Vagina (tissue), 2 donors: ENCODE results near the gene ACOXL. TPM values are rescaled to one million over a fixed set of nuclear protein-coding genes. Genes with fewer than 3 reads are reported as not detected.

ENCODE experiments used
- DNase-seq, 2 donors: peaks; one replicate each; pipeline ENCODE4 v3.0.0-alpha.2; 2017; ENCODE audit errors: extremely low spot score in 2 of 2
- H3K27ac ChIP-seq: fragments of 200-600 bp; sonication (generic); one replicate; pipeline ENCODE4 v1.5.1; 2019
- H3K27me3 ChIP-seq: fragments of 200-600 bp; sonication (generic); one replicate; pipeline ENCODE4 v1.5.1; 2019
- H3K36me3 ChIP-seq, 2 donors: fragments of 200-600 bp; sonication (generic); one replicate each; pipeline ENCODE4 v1.5.1; 2017 to 2019
- H3K4me1 ChIP-seq: fragments of 200-600 bp; sonication (generic); one replicate; pipeline ENCODE4 v1.5.1; 2019
- H3K4me3 ChIP-seq, 2 donors: fragments of 200-600 bp; sonication (generic); 1 replicate in 1 of 2; 2 replicates in 1 of 2; pipeline ENCODE4 v1.5.1; 2016 to 2019
- H3K9me3 ChIP-seq: fragments of 200-600 bp; sonication (generic); one replicate; pipeline ENCODE4 v1.5.1; 2019
- POLR2A ChIP-seq, 2 donors: fragments of 450-650 bp; IDR thresholded peaks; one replicate each; pipeline ENCODE4 v1.6.1; 2017; ENCODE audit warnings: antibody characterized with exemption in 2 of 2, mild to moderate bottlenecking in 2 of 2, moderate library complexity in 2 of 2
- POLR2AphosphoS5 ChIP-seq, 2 donors: sonication (generic); formaldehyde crosslinking; IDR thresholded peaks; one replicate each; pipeline ENCODE4 v1.9.0; 2017; ENCODE audit warnings: antibody characterized with exemption in 2 of 2, mild to moderate bottlenecking in 2 of 2, low read depth in 1 of 2; ENCODE audit not compliant: insufficient read depth in 1 of 2
- intact Hi-C: fragments of 100-400 bp; cut with DNase I; formaldehyde crosslinking; loops from one replicate; pipeline ENCODE4 v1.15.1; 2023
- total RNA-seq: library from RNA; depleted of rRNA; stranded (reverse); fragments of >200 nt; gene quantifications from one replicate; pipeline ENCODE4 v1.2.3, GENCODE V29; 2016
- TF ChIP-seq, protein P1 (sequence below), 3 experiments: fragments of 450-650 bp in 2 of 3; fragments of 200-600 bp in 1 of 3; sonication (generic) in 1 of 3; IDR thresholded peaks; one replicate each; pipeline ENCODE4 v1.5.1; 2017 to 2019; ENCODE audit warnings: antibody characterized with exemption in 3 of 3, mild to moderate bottlenecking in 2 of 3, moderate library complexity in 2 of 3

ACOXL gene
- total RNA-seq, 1 donor from 2014 or later: not detected

DNA sequence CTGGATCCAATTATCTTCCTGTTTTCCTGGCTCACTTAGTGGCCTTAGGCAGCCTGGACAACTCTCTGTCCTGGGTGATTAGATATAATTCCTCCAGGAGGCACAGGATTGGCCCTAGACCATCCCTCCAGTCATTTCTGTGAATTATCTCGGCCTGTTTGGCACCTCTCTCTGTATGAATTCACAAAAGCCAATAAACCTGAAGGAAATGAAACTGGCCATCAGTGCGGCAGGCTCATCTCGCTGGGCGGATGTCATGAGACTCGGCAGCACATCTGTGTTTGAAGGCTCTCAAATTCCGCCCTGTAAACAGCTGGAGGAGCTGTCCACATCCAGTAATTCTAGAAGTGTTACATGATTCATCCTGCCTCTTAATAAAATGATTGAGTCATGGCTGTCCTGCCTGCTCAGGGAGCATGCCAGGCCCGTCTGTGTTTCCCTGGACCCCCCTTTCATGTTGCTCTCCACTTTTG, 38.6 kb downstream of the ACOXL start:
- H3K4me3 ChIP-seq: peak overlapping the region; percentile 13 to 28
- DNase-seq: no peak
- H3K27me3 ChIP-seq: no peaks in the 10 kb centered on the region
- H3K27ac ChIP-seq: no peak overlapping the region
- H3K9me3 ChIP-seq: no peaks in the 10 kb centered on the region
- H3K36me3 ChIP-seq: no peaks in the 10 kb centered on the region
- H3K4me1 ChIP-seq: peaks cover 14% of the 10 kb centered on the region
- TF ChIP-seq, protein P1, sequence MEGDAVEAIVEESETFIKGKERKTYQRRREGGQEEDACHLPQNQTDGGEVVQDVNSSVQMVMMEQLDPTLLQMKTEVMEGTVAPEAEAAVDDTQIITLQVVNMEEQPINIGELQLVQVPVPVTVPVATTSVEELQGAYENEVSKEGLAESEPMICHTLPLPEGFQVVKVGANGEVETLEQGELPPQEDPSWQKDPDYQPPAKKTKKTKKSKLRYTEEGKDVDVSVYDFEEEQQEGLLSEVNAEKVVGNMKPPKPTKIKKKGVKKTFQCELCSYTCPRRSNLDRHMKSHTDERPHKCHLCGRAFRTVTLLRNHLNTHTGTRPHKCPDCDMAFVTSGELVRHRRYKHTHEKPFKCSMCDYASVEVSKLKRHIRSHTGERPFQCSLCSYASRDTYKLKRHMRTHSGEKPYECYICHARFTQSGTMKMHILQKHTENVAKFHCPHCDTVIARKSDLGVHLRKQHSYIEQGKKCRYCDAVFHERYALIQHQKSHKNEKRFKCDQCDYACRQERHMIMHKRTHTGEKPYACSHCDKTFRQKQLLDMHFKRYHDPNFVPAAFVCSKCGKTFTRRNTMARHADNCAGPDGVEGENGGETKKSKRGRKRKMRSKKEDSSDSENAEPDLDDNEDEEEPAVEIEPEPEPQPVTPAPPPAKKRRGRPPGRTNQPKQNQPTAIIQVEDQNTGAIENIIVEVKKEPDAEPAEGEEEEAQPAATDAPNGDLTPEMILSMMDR (IDR thresholded peaks at IDR 0.05): no peak
- TF ChIP-seq POLR2AphosphoS5 (IDR thresholded peaks at IDR 0.05; ENCODE audit: insufficient read depth in 1 of 2, low read depth in 1 of 2): no peak
- intact Hi-C loops: no loop called here

DNA sequence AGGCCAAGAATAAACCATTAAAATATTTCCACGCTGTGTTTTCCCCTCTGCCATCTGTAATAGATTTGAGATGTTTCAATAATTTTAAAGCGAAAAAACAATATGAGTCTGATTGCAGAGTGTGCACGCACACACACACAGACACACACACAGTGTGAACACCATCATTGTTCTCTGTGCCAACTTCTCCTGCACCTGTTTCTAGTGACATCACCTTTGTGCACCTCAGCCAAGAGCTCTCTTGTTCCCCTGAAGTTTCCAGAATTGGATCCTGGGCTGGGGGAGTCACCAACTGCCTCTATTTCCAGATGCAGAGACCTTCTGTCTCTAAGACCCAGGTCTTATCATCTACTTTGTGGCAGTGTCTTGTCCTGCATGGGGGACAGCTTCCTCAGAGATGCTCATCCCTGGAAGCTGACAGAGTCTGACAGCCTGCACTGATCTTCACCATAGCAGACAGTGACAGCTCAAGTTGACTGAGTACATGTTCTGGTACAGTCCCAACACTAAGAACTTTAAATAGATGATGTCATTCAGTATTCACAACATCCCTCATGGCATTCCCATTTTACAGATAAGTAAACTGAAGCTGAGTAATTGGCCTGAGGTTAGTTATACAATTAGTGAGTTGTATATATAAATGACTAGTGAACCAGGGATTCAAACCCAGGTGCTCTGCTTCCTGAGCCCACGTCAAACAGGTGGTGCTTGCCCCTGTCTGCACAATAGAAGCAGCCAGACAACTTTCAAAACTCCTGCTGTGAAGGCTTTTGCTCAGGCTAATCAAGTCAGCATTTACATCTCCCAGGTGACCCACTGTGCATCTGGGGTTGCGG, 39.4 kb downstream of the ACOXL start:
- Histone ChIP-seq H3K27ac (no peak overlapping the region), H3K4me3 (no peak overlapping the region), H3K9me3 (no peaks in the 10 kb centered on the region), H3K36me3 (no peaks in the 10 kb centered on the region), H3K27me3 (no peaks in the 10 kb centered on the region), H3K4me1 (peaks cover 14% of the 10 kb centered on the region)
- TF ChIP-seq POLR2A (IDR thresholded peaks at IDR 0.05) (no peak), POLR2AphosphoS5 (IDR thresholded peaks at IDR 0.05; ENCODE audit: insufficient read depth in 1 of 2, low read depth in 1 of 2) (no peak)
- TF ChIP-seq, protein P1 (IDR thresholded peaks at IDR 0.05): no peak
- intact Hi-C loops: no loop called here
- no peak for DNase-seq

DNA sequence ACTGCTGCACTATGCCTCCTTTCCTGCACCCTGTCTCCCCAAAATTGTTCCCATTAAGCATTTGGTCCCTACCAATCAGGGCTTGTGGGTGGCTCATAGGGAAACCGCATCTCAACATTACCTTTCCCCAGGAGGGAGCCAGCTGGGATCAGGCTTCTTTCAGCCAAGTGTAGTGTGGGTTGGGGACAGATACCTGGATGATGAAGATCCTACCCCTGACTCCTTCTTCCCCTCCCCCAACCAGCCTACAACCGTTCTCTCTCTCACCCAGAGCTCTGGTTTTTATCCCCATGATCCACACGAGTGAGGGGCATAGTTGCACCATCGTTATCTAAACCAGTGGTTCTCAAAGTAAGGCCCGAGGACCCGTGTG, 40.0 kb downstream of the ACOXL start:
- Histone ChIP-seq H3K4me3 (no peak overlapping the region), H3K27me3 (no peaks in the 10 kb centered on the region), H3K36me3 (no peaks in the 10 kb centered on the region), H3K9me3 (no peaks in the 10 kb centered on the region), H3K4me1 (peaks cover 14% of the 10 kb centered on the region), H3K27ac (no peak overlapping the region)
- TF ChIP-seq POLR2AphosphoS5 (IDR thresholded peaks at IDR 0.05; ENCODE audit: insufficient read depth in 1 of 2, low read depth in 1 of 2) (no peak), POLR2A (IDR thresholded peaks at IDR 0.05) (no peak)
- TF ChIP-seq, protein P1 (IDR thresholded peaks at IDR 0.05): no peak
- intact Hi-C loops: no loop called here
- no peak for DNase-seq

DNA sequence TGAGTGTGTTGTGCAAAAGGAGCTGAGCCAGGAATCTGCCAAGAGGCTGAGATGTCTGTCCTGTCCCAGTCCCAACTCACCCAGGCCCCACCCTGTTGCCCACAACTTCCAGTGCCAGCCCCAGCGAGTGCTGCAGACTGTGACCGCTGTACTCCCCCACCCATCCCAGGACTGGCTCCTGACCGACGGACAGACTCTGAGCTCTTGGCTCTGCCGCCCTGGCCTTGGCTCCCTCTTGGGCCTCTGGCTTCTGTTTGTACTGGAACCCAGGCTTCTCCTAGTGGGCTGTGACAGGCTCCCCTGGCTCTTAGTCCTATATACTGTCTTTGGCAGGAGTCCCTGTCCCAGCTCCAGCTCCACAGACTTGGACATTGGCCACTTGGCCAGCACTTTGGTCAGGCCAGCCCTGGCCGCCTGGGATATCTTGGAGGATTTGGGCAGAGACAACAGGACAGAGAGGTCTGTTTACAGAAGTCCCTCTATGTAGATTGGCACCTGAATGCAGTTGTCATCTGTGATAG, 41.1 kb downstream of the ACOXL start:
- no peak for TF ChIP-seq POLR2AphosphoS5 (IDR thresholded peaks at IDR 0.05; ENCODE audit: insufficient read depth in 1 of 2, low read depth in 1 of 2)
- TF ChIP-seq, protein P1 (IDR thresholded peaks at IDR 0.05): no peak
- no peak for TF ChIP-seq POLR2A (IDR thresholded peaks at IDR 0.05)
- no peak overlapping the region for H3K27ac ChIP-seq
- peaks cover 14% of the 10 kb centered on the region for H3K4me1 ChIP-seq
- intact Hi-C loops: no loop called here
- H3K27me3 ChIP-seq: no peaks in the 10 kb centered on the region
- no peak for DNase-seq
- no peaks in the 10 kb centered on the region for H3K9me3 ChIP-seq
- no peak overlapping the region for H3K4me3 ChIP-seq
- H3K36me3 ChIP-seq: no peaks in the 10 kb centered on the region

DNA sequence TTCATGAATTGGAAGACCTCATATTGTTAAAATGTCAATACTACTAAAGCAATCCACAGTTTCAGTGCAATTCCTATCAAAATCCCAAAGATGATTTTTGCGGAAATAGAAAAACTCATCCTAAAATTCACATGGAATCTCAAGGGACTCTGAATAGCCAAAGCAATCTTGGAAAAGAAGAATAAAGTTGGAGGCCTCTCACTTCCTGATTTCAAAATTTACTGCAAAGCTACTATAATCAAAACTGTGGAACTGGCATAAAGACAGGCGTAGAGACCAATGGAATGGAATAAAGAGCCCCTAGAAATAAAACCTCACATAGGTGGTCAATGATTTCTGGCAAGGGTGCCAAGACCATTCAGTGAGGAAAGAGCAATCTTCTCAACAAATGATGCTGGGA, 42.3 kb downstream of the ACOXL start:
- Histone ChIP-seq H3K27ac (no peak overlapping the region), H3K36me3 (no peaks in the 10 kb centered on the region), H3K4me1 (peaks cover 14% of the 10 kb centered on the region), H3K27me3 (no peaks in the 10 kb centered on the region), H3K9me3 (no peaks in the 10 kb centered on the region), H3K4me3 (no peak overlapping the region)
- no peak for TF ChIP-seq POLR2AphosphoS5 (IDR thresholded peaks at IDR 0.05; ENCODE audit: insufficient read depth in 1 of 2, low read depth in 1 of 2)
- TF ChIP-seq, protein P1 (IDR thresholded peaks at IDR 0.05): no peak
- no peak for TF ChIP-seq POLR2A (IDR thresholded peaks at IDR 0.05)
- intact Hi-C loops: no loop called here
- no peak for DNase-seq
